HUES6 (cell line): ENCODE measurements around the gene ZCWPW1.
"Not testable (repeated sequence)": the region's sequence is repeated elsewhere in the genome, so short reads cannot be mapped to it uniquely, and the experiment has no call there.

Experiments used
- H3K27ac ChIP-seq: 2 replicates; pipeline ENCODE4 v1.7.0; 2013; ENCODE audit warnings: low read depth, mild to moderate bottlenecking, low read length, inconsistent platforms
- H3K27me3 ChIP-seq: 2 replicates; pipeline ENCODE4 v1.6.1; 2013; ENCODE audit warnings: low read length; ENCODE audit not compliant: control insufficient read depth, insufficient read depth
- H3K36me3 ChIP-seq: 2 replicates; pipeline ENCODE4 v1.6.1; 2013; ENCODE audit warnings: low read length; ENCODE audit not compliant: control insufficient read depth, insufficient read depth
- H3K4me1 ChIP-seq: 2 replicates; pipeline ENCODE4 v1.6.1; 2013; ENCODE audit warnings: low read length; ENCODE audit not compliant: control insufficient read depth, insufficient read depth
- H3K4me3 ChIP-seq: 2 replicates; pipeline ENCODE4 v1.5.1; 2013; ENCODE audit warnings: low read depth, low read length
- H3K9ac ChIP-seq: one replicate; pipeline ENCODE4 v1.6.1; 2013; ENCODE audit warnings: mild to moderate bottlenecking, low read length
- H3K9me3 ChIP-seq: 2 replicates; pipeline ENCODE4 v1.6.1; 2013; ENCODE audit warnings: low read depth, low read length; ENCODE audit not compliant: control insufficient read depth, insufficient read depth

ZCWPW1 gene

DNA sequence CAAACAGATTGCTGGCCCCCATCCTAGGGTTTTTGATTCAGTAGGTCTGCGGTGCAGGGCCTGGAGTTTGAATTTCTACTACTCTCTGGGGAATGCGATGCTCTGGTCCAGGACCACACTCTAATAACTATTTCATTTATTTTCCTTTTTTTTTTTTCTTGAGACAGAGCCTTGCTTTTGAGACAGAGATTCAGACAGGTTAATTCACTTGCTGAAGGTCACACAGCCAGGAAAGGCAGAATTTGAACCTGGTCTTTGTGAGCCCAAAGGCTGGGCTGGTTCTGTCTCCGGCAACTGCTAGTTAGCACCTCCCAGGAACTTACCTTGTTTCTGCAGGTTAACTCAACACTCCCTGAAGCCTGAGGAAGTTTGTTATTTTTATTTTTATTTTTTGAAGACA lies 24.0 kb upstream of the ZCWPW1 start:
- H3K27me3 ChIP-seq: no peaks in the 10 kb centered on the region
- no peak overlapping the region for H3K27ac ChIP-seq
- H3K9me3 ChIP-seq: no peaks in the 10 kb centered on the region
- peaks cover 13% of the 10 kb centered on the region for H3K4me1 ChIP-seq
- no peak overlapping the region for H3K9ac ChIP-seq
- no peak overlapping the region for H3K4me3 ChIP-seq
- H3K36me3 ChIP-seq: no peaks in the 10 kb centered on the region

DNA sequence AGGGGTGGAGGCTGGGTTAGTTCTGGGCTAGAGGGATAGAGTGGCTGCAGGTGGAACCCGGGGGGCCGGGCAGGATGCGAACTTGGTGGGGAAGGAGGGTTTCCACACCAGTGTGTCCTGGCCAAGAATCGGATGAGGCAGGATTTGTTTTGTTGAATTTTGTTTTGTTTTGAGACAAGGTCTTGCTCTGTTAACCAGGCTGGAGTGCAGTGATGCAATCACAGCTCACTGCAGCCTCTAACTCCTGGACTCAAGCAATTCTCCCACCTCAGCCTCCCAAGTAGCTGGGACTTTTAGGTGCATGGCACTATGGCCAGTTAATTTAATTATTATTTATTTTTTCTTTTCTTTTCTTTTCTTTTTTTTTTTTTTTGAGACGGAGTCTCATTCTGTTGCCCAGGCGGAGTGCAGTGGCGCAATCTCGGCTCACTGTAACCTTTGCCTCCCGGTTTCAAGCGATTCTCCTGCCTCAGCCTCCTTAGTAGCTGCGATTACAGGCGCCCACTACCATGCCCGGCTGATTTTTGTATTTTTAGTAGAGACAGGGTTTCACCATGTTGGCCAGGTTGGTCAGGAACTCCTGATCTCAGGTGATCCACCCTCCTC lies 20.8 kb upstream of the ZCWPW1 start:
- Histone ChIP-seq H3K4me1 (peaks cover 7% of the 10 kb centered on the region), H3K9me3 (no peaks in the 10 kb centered on the region), H3K36me3 (no peaks in the 10 kb centered on the region), H3K27me3 (no peaks in the 10 kb centered on the region), H3K27ac (no peak overlapping the region), H3K4me3 (no peak overlapping the region), H3K9ac (no peak overlapping the region)

DNA sequence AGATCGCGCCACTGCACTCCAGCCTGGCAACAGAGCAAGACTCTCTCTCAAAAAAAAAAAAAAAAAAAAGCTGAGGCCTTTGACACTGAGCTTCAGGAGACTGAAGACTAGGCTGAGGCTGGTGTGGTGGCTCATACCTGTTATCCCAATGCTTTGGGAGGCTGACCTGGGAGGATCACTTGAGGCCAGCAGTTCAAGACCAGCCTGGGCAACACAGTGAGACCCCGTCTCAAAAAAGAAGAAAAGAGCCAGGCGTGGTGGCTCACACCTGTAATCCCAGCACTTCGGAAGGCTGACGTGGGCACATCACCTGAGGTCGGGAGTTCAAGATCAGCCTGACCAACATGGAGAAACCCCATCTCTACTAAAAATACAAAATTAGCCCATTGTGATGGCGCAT lies 18.9 kb upstream of the ZCWPW1 start:
- not testable (repeated sequence) for H3K9ac ChIP-seq, H3K4me1 ChIP-seq, H3K36me3 ChIP-seq, H3K27me3 ChIP-seq, H3K4me3 ChIP-seq, H3K9me3 ChIP-seq, H3K27ac ChIP-seq

DNA sequence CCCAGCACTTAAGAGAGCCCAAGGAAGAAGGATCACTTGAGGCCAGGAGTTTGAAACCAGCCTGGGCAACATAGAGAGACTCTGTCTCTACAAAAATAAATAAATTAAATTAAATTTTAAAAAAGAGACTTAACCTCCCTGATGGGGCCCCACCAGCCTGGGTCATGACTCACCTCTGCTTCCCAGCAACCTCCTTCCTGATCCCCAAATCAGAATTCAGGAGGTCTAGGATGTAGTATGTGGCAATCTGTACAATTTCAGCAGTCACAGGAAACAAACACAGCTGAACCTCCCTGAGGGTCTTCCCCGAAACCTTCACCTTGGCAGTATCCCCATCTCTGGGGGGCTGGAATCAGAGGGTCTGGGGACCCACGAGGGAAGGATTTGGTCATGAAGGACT lies 17.5 kb upstream of the ZCWPW1 start:
- Histone ChIP-seq H3K9ac (no peak overlapping the region), H3K4me1 (peaks cover 9% of the 10 kb centered on the region), H3K9me3 (no peaks in the 10 kb centered on the region)

DNA sequence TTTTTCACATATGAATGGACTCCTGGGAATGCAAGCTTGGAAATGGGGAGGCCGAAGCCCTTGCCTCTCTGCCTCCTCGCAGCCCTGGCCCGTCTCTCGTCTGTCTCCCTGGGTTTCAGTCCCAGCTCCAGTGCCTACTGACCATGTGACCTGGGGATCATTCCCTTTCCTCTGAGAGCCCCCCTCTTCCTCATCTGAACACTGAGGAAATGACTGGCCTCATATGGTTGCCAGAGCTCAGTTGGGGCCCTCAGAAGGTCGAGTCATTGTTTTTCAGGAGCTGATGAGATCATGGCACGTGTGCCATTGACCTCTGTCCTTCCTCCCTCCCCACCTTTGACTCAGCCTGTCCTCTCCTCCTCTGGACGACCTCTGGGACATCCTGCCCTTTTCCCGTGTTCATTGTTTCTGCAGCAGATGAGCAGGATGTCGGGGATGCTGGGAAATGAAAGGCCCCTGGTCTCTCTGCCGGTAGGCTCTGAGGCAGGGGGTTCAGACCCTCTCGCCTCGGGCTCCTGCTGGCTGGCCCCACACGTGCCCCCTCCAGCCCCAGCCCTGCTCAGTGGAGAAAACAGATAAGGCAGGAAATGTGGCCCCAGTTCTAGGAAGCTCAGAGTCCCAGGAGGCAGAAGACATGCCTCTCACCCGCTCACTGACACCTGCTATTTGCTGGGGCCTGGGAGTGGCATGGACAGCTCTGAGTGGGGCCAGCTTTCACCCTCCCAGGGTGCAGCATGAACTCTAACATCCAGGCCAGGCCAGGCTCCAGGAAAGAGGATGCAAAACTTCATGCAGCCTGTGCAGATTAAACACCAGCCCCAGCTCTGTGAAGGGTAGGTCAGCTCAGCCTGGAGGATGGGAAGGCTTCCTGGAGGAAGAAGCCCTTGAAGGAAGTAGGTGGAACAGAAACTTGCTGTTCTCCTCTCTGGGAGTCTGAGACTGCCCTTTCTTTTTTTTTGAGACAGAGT lies 16.1 kb upstream of the ZCWPW1 start:
- H3K4me1 ChIP-seq: peaks cover 9% of the 10 kb centered on the region
- H3K27me3 ChIP-seq: no peaks in the 10 kb centered on the region
- no peak overlapping the region for H3K9ac ChIP-seq
- H3K4me3 ChIP-seq: no peak overlapping the region
- no peaks in the 10 kb centered on the region for H3K9me3 ChIP-seq
- H3K36me3 ChIP-seq: no peaks in the 10 kb centered on the region
- H3K27ac ChIP-seq: no peak overlapping the region

More for the DNA sequence above, 17.5 kb upstream of the ZCWPW1 start:
- H3K27me3 ChIP-seq: no peaks in the 10 kb centered on the region
- no peak overlapping the region for H3K27ac ChIP-seq
- no peak overlapping the region for H3K4me3 ChIP-seq
- no peaks in the 10 kb centered on the region for H3K36me3 ChIP-seq

DNA sequence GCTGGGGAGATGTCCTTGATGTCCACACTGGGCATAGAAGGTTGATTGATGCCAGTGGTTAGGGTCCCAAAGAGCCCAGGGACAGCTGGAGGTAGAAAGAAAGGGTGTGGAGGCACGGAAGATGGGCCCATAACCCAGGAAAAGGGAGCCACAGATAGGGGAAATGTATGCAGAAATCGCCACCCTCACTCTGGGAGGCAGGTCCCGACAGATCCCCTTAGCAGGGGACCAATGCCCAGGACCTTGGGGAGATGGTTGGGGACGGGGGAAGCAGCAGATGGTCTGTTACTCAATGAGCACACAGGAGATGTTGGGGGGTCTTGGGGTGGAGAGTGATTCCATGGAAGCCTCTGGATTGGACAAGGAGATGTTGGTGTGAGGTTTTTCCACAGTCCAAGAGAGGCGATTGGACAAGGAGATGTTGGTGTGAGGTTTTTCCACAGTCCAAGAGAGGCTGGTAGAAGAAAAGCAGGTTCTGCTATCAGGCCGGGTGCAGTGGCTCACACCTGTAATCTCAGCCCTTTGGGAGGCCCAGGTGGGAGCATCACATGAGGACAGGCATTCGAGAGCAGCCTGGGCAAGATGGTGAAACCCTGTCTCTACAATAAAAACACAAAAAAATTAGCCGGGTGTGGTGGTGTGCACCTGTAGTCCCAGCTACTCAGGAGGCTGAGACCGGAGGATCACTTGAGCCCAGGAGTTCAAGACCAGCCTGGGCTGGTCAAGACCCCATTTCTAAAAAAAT lies 14.8 kb upstream of the ZCWPW1 start:
- Histone ChIP-seq H3K9me3 (no peaks in the 10 kb centered on the region), H3K27me3 (no peaks in the 10 kb centered on the region), H3K27ac (no peak overlapping the region), H3K36me3 (no peaks in the 10 kb centered on the region), H3K4me1 (peaks cover 9% of the 10 kb centered on the region), H3K4me3 (no peak overlapping the region), H3K9ac (no peak overlapping the region)

DNA sequence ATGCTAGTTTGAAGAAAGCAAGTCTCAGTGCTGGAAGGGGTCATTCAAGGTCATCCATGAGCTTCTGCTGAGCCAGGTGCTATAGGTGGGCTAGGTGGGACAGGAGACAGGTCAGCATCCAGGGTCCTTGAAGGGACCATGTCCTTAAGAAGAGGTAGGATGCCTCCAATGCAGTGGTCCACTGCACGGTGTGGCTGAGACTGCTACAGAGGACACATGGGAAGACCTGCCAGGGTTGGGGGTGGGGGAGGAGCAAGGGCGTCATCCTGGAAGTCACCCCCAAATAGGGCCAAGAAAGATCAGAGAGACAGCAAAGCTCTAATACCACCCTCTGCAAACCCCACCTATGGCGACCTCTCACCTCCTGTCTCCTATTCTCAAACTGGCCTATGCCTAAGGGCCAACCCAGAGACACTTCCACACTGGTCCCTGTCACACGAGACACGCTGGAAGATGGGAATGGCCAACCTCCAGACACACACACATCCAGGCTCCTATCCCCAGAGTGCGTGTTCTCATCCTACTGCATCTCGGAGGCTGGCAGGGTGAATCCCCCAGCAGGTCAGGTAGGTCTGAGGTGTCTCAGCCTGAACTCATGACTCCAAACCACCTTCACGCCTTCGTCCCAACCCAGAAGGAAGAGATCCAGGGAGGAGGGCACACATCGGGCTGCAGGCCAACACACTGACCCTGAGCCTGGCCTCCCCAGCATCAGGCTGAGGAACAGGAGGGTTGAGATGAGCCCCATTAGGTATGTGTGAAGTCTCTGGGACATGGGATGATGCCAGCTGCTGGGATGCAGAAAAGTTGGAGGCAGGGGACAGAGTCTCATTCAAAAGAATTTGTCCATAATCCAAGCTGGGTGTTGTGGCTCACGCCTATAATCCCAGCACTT lies 13.4 kb upstream of the ZCWPW1 start:
- Histone ChIP-seq H3K27ac (no peak overlapping the region), H3K27me3 (no peaks in the 10 kb centered on the region), H3K4me1 (peaks cover 9% of the 10 kb centered on the region), H3K9ac (no peak overlapping the region), H3K36me3 (no peaks in the 10 kb centered on the region), H3K4me3 (no peak overlapping the region), H3K9me3 (no peaks in the 10 kb centered on the region)

DNA sequence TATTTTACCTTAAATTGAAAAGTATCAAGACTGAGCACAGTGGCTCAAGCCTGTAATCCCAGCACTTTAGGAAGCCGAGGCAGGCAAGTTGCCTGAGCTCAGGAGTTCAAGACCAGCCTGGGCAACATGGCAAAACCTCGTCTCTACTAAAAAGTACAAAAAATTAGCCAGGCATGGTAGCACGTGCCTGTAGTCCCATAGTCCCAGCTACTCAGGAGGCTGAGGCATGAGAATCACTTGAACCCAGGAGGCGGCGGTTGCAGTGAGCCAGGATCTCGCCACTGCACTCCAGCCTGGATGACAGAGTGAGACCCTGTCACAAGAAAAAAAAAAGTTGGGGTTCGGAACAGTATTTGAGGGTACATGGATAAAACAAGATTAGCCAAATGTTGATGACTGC lies 10.7 kb upstream of the ZCWPW1 start:
- not testable (repeated sequence) for H3K4me1 ChIP-seq, H3K9me3 ChIP-seq, H3K36me3 ChIP-seq, H3K4me3 ChIP-seq, H3K9ac ChIP-seq, H3K27me3 ChIP-seq, H3K27ac ChIP-seq

DNA sequence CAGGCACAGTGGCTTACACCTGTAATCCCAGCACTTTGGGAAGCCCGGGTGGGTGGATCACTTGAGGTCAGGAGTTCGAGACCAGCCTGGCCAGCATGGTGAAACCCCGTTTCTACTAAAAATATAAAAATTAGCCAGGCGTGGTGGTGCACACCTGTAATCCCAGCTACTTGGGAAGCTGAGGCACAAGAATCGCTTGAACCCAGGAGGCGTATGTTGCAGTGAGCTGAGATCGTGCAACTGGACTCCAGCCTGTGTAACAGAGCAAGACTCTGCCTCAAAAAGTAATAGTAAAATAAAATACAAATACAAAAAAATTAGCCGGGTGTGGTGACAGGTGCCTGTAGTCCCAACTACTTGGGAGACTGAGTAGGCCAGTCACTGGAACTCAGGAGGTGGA lies 10.2 kb upstream of the ZCWPW1 start:
- H3K4me1 ChIP-seq, H3K9ac ChIP-seq, H3K27ac ChIP-seq, H3K4me3 ChIP-seq, H3K9me3 ChIP-seq, H3K27me3 ChIP-seq: not testable (repeated sequence)
- H3K36me3 ChIP-seq: peaks cover 11% of the 10 kb centered on the region

DNA sequence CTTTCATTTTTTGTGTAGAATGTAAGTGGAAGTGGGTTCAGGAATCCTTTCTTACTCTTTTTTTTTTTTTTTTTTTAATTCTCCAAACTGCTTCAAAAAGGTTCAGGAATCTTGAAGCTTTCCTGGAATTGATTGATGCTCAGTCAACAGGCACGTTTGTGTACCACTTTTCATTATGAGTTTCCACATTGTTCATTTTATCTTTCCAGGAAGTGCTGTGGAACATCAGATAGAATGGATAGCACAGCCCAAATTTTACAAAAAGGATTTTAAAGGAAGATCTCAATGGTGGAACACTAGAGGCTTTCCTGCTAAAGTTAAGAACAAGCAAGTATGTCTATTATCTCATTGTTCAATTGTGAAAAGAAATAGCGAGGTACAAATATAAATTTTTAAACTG lies 9.7 kb upstream of the ZCWPW1 start:
- Histone ChIP-seq H3K27ac (no peak overlapping the region), H3K4me3 (no peak overlapping the region), H3K4me1 (0 out of 2 replicates have a peak, but pooled peaks cover 9% of the 10 kb centered on the region), H3K27me3 (no peaks in the 10 kb centered on the region), H3K36me3 (peaks cover 17% of the 10 kb centered on the region), H3K9me3 (no peaks in the 10 kb centered on the region), H3K9ac (no peak overlapping the region)
